Body of pancreas (tissue), 4 donors: ENCODE data around the gene TPD52L2. TPM values are rescaled to one million over a fixed set of nuclear protein-coding genes. Genes with fewer than 3 reads are reported as not detected.
"Not testable (repeated sequence)": the region's sequence is repeated elsewhere in the genome, so short reads cannot be mapped to it uniquely, and the experiment has no call there.

Experiments used
- ATAC-seq: fragments of 150-250 bp; one replicate; pipeline ENCODE4 v1.9.1; 2016
- DNase-seq, 4 donors: peaks; one replicate each; pipeline ENCODE4 v3.0.0-alpha.2; 2019
- H3K27ac ChIP-seq, 4 donors: fragments of 200-600 bp; sonication (generic); 1 replicate in 3 of 4; 2 replicates in 1 of 4; pipeline versions ENCODE4 v1.5.1 to v1.6.1; 2016 to 2019; ENCODE audit warnings: mild to moderate bottlenecking in 1 of 4, mixed read lengths in 1 of 4, moderate library complexity in 1 of 4
- H3K27me3 ChIP-seq, 2 donors: fragments of 200-600 bp; sonication (generic); one replicate each; pipeline ENCODE4 v1.6.0; 2016; ENCODE audit warnings: mild to moderate bottlenecking in 1 of 2
- H3K36me3 ChIP-seq, 2 donors: fragments of 200-600 bp; sonication (generic); replicated peaks in 1 of 2; 2 replicates each; pipeline ENCODE4 v1.5.1; 2016; ENCODE audit warnings: low read depth in 2 of 2; ENCODE audit not compliant: insufficient read depth in 1 of 2
- H3K4me1 ChIP-seq: fragments of 200-600 bp; sonication (generic); one replicate; pipeline ENCODE4 v1.6.0; 2016
- H3K4me3 ChIP-seq, 2 donors: fragments of 200-600 bp; sonication (generic); 1 replicate in 1 of 2; 2 replicates in 1 of 2; pipeline ENCODE4 v1.5.1; 2016 to 2019
- H3K9me3 ChIP-seq, 3 donors: fragments of 200-600 bp; sonication (generic); 1 replicate in 2 of 3; 2 replicates in 1 of 3; pipeline ENCODE4 v1.5.1; 2016
- CTCF ChIP-seq, 7 experiments: fragments of 450-650 bp in 4 of 7; fragments of 200-600 bp in 3 of 7; sonication (generic) in 3 of 7; IDR thresholded peaks; one replicate each; pipeline ENCODE4 v1.5.1; 2016 to 2019; ENCODE audit warnings: antibody characterized with exemption in 7 of 7
- POLR2A ChIP-seq, 3 donors: fragments of 450-650 bp; IDR thresholded peaks; one replicate each; pipeline ENCODE4 v1.6.1; 2016; ENCODE audit warnings: antibody characterized with exemption in 3 of 3, mild to moderate bottlenecking in 2 of 3
- WGBS, 2 donors: methylation state at CpG; one replicate each; pipeline ENCODE4 v1.1.5; 2017; 5-methylcytosine and 5-hydroxymethylcytosine counted together
- intact Hi-C: fragments of 100-400 bp; cut with DNase I; formaldehyde crosslinking; loops from one replicate; pipeline ENCODE4 v1.15.1; 2023
- total RNA-seq, 2 donors: library from RNA; depleted of rRNA; stranded (reverse); fragments of >200 nt; gene quantifications; one replicate each; pipeline ENCODE4 v1.1.0, GENCODE V29; 2016

Gene TPD52L2
- total RNA-seq, 2 donors from 2014 or later, result 31.4 to 47.1 TPM

GRCh38 chr20:63876489-63877036 is 11.5 kb downstream of the TPD52L2 start:
- Histone ChIP-seq H3K27ac (no peak overlapping the region), H3K4me3 (no peak overlapping the region), H3K4me1 (no peaks in the 10 kb centered on the region), H3K9me3 (no peaks in the 10 kb centered on the region), H3K27me3 (no peaks in the 10 kb centered on the region), H3K36me3 (peaks cover 5 to 17% of the 10 kb centered on the region in 2 donors)
- no peak for TF ChIP-seq CTCF (IDR thresholded peaks at IDR 0.05)
- no peak for TF ChIP-seq POLR2A (IDR thresholded peaks at IDR 0.05)
- no peak for ATAC-seq
- intact Hi-C loops, result no loop called here
- DNase-seq, result no peak
- WGBS, 2 donors, result 91 to 93% methylated on average over 9 to 19 of the region's 19 CpGs

GRCh38 chr20:63877755-63878470 is 12.8 kb downstream of the TPD52L2 start:
- Histone ChIP-seq H3K4me1 (no peaks in the 10 kb centered on the region), H3K27me3 (no peaks in the 10 kb centered on the region), H3K27ac (no peak overlapping the region), H3K9me3 (no peaks in the 10 kb centered on the region), H3K36me3 (peaks cover 5 to 21% of the 10 kb centered on the region in 2 donors), H3K4me3 (no peak overlapping the region)
- ATAC-seq (no peak), DNase-seq (no peak)
- no peak for TF ChIP-seq CTCF (IDR thresholded peaks at IDR 0.05)
- TF ChIP-seq POLR2A (IDR thresholded peaks at IDR 0.05), result no peak
- intact Hi-C loops, result no loop called here
- WGBS, 2 donors, result 87 to 94% methylated on average over 27 to 32 of the region's 32 CpGs

GRCh38 chr20:63878899-63879663 is 14.0 kb downstream of the TPD52L2 start:
- Histone ChIP-seq H3K4me3 (no peak overlapping the region), H3K27me3 (no peaks in the 10 kb centered on the region), H3K27ac (no peak overlapping the region), H3K4me1 (no peaks in the 10 kb centered on the region), H3K9me3 (no peaks in the 10 kb centered on the region), H3K36me3 (peaks cover 0 to 26% of the 10 kb centered on the region in 2 donors)
- DNase-seq, result no peak
- WGBS, 2 donors, result 93 to 95% methylated on average over 12 to 14 of the region's 14 CpGs
- intact Hi-C loops, result no loop called here
- no peak for TF ChIP-seq CTCF (IDR thresholded peaks at IDR 0.05)
- no peak for TF ChIP-seq POLR2A (IDR thresholded peaks at IDR 0.05)
- no peak for ATAC-seq

- H3K4me1 ChIP-seq, H3K27ac ChIP-seq, DNase-seq, H3K4me3 ChIP-seq, H3K9me3 ChIP-seq, ATAC-seq, intact Hi-C loops, H3K27me3 ChIP-seq: not testable (repeated sequence)
- H3K36me3 ChIP-seq, result peaks cover 0 to 27% of the 10 kb centered on the region in 2 donors
- WGBS, 2 donors, result 94 to 97% methylated on average over 13 of the region's 13 CpGs
These were observed 15.8 kb downstream of the TPD52L2 start for GRCh38 chr20:63880901-63881300.

DNA sequence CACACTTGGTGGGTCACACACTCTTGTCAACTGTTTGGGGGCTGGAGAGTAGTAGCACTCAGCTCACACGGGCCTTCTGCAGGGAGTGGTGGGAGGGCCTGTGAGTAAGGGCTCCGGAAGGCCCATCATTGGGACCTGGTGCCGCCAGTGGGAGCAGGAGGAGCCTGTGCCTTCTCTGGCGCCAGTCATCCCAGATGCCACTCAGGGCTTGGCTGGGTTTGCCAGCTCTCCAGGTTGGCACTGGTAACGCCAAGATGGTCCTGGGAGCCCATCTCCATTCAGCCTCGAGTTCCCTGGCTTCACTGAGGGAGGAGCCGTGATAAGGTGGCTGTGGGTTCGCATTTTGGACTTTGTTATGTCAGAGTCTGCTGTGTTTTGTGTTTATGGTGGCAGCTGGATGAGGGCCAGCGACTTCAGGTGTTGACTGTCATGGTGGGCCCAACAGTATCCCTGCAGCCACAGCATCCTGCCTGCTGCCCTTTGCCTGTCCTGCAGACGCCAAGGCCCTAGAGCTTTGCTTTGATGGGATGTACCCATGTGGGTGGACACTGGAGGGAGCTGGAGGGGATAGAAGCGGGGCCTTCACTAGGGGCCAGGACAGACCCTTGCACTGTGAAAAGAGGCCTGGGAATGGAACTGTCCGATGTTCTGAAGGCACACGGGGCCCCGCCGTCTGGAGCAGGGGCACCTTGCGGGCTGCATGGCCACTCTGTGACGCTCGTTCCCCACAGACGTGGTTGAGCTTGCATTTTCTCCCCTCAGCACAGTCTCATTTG is 16.6 kb downstream of the TPD52L2 start:
- Histone ChIP-seq H3K36me3 (peaks cover 0 to 25% of the 10 kb centered on the region in 2 donors), H3K27ac (no peak overlapping the region), H3K4me1 (no peaks in the 10 kb centered on the region), H3K27me3 (no peaks in the 10 kb centered on the region), H3K9me3 (no peaks in the 10 kb centered on the region), H3K4me3 (no peak overlapping the region)
- 85 to 91% methylated on average over 11 to 15 of the region's 19 CpGs for WGBS, 2 donors
- no peak for ATAC-seq
- intact Hi-C loops, result no loop called here
- DNase-seq, result no peak
- TF ChIP-seq CTCF (IDR thresholded peaks at IDR 0.05) (no peak), POLR2A (IDR thresholded peaks at IDR 0.05) (no peak)
